ENCODE results near the gene WDR81.
"Not testable (repeated sequence)": the region's sequence is repeated elsewhere in the genome, so short reads cannot be mapped to it uniquely, and the experiment has no call there.

WDR81 gene

DNA sequence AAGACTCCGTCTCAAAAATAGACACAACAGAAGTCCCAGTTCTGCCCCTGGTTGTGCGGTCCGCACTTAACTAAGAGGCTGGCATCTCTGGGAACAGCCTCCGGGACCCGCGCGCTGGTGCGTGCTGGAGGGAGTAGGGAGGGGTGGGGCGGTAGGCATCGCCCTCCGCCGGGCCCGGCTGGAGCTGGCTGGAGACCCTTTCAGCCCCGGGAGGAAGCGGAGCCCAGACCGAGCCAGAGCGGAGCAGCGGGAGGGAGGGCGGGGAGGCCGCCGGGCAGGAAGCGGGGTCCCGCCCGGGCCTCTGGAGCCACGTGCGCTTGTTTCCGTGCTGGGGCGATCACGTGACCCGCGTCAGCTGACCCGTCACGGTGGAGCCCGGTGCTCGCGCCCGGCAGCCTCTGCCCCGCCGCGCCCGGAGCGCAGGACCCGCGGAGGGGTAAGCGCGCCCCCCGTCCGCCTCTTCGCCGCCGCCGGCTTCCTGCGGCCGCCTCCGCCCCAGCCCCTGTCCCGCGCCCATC is at the start of gene WDR81:
Gene WDR81 (plus strand): TSS at position 354 of the 518 bp plus-strand sequence. CDS start 256 bp downstream, outside the sequence.
- DNase-seq: peak; percentile 19 to 69

DNA sequence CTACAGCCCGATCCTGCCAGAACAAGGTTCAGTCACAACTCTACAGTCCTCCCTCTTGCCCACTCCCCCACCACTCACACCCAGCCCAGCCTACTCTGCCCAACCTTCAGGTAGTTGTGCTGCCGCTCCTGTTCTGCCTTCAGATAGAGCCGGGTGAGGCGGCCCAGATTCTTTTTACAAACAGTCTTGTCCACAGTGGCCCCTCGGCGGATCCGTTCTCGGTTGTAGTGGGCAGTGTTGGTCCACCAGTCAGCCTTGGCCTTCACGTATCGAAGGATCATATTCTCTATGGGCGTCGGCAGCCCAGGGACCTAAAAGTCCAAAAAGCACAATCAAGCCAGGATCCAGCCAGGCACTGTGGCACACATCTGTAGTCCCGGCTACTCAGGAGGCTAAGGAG is 48.1 kb upstream of the WDR81 start:
- no peak for DNase-seq

DNA sequence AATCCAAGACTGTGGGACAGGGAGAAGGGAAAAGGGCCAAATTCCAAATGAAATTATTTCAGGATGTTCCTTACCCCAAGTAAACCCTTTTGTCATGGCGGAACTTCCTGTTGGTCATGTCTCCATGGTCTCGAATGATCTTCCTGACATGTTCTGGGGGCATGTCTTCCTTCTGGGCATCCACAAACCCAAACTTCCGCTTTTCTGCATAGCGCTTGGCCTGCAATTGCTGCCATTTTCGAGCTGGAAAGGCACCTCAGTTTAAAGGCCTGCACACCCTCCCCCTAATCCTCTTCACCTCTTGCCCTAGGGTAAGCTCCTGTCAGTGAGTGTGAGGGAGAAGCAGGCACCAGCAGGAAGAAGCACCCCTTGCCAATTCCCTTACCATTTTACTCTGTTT is 41.0 kb upstream of the WDR81 start:
- DNase-seq: no peak

DNA sequence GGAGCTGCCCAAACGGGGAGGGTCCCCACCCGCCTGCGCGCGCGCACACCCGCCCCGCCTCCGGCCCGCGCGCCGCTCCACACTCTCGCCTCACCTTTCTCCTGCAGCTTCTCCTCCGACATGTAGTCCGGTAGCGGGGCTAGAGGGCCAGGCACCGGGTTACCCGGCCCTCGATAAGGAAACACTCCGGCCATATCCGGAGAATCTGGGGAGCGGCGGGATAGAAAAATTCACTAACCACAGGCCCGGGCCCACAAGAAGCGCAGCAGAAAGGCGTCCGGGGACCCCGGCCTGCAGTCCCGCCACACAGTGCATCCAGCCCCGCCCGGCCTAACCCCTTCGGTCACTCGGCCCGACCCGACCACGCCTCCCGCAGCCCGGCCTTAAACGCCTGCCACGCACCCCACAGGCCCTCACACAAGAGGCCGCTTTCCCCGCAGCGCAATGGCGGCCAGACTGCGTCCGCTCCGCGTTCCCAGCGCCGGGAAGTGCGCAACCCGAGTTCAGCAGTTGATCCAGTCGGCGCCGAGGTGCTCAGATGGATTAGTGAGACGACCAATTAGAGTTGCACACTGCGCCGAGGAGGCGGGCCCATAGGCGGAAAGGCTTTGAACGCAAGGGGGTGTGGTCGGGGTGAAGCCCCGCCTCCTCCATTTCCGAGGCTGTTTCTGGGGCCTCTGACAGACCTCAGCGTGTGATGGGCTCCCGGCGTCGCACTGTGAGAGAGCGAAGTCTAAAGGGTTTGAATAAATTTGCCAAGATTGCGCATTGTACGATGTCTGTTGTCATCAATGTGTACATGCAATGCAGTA is 39.9 kb upstream of the WDR81 start, which contains the start of gene PRPF8:
Gene PRPF8 (minus strand): TSS at position 490 of the 812 bp plus-strand sequence. CDS start 296 bp downstream, at position 194.
- DNase-seq: peak; percentile 91 to 97

GRCh38 chr17:1686086-1686485 is 38.4 kb upstream of the WDR81 start:
- no peak for DNase-seq

- not testable (repeated sequence) for DNase-seq
These were observed 36.1 kb upstream of the WDR81 start for GRCh38 chr17:1688405-1688804.

DNA sequence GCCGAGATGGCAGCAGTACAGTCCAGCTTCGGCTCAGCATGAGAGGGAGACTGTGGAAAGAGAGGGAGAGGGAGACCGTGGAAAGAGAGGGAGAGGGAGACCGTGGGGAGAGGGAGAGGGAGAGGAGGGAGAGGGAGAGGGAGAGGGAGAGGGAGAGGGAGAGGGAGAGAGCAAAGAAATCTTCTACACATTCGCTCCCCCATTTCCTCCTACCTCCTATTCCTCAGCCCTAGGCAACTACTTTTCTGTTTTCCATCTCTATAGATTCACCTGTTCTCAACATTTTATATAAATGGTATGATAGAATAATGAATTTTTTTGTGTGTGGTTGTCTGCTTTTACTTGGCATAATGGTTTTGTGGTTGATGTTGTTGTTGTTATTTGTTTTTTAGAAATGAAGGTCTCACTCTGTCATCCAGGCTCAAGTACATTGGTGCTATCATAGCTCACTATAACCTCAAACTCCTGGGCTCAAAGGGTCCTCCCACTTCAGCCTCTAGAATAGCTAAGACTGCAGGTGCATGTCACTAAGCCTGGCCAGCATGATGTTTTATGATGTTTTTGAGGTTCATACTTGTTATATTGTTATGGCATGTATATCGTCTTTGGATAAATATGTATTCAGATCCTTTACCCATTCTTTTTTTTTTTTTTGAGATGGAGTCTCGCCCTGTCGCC is 33.8 kb upstream of the WDR81 start:
- no peak for DNase-seq

DNA sequence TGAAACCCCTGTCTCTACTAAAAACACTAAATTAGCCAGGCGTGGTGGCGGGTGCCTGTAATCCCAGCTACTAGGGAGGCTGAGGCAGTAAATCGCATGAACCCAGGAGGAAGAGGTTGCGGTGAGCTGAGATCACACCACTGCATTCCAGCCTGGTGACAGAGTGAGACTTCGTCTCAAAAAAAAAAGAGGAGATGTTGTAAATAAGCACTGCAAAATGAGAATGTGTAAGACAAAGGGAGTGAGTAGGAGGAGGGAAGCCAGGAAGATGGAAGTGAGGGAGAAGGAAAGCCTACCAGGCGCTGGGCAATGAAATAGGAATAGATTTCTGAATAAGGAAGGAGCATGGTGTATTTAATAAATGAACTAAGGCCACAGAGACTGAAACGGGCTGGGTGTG is 31.2 kb upstream of the WDR81 start:
- no peak for DNase-seq

DNA sequence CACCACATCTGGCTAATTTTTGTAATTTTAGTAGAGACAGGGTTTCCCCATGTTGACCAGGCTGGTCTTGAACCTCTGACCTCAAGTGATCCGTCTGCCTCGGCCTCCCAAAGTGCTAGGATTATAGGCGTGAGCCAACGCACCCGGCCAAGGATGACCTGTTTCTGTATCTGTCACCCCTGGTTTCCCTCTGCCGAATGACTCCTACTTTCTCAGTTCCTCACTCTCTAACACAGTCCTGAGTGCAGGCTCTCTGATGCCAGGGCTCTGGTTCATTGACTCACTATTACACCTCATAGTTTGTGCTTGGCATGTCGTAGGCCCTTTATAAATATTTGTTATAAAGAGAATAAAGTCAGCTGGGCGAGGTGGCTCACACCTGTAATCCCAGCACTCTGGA is 29.1 kb upstream of the WDR81 start:
- DNase-seq: no peak

GRCh38 chr17:1697681-1698080 is 26.8 kb upstream of the WDR81 start:
- no peak for DNase-seq

DNA sequence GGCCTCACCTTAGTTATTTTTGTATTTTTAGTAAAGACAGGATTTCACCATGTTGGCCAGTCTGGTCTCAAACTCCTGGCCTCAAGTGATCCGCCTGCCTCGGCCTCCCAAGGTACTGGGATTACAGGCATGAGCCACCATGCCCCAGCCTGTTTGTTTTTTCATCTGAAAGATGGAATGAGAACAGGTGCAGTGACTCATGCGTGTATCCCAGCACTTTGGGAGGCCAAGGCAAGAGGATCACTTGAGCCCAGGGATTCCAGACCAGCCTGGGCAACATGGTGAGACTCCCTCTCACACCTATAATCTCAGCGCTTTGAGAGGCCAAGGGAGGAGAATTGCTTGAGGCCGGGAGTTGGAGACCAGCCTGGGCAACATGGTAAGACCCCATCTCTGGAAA is 24.6 kb upstream of the WDR81 start:
- not testable (repeated sequence) for DNase-seq

- no peak for DNase-seq
These were observed 21.4 kb upstream of the WDR81 start for GRCh38 chr17:1703063-1703462.

GRCh38 chr17:1705004-1705403 is 19.5 kb upstream of the WDR81 start:
- DNase-seq: no peak

- DNase-seq: no peak
These were observed 17.4 kb upstream of the WDR81 start for GRCh38 chr17:1707107-1707506.

DNA sequence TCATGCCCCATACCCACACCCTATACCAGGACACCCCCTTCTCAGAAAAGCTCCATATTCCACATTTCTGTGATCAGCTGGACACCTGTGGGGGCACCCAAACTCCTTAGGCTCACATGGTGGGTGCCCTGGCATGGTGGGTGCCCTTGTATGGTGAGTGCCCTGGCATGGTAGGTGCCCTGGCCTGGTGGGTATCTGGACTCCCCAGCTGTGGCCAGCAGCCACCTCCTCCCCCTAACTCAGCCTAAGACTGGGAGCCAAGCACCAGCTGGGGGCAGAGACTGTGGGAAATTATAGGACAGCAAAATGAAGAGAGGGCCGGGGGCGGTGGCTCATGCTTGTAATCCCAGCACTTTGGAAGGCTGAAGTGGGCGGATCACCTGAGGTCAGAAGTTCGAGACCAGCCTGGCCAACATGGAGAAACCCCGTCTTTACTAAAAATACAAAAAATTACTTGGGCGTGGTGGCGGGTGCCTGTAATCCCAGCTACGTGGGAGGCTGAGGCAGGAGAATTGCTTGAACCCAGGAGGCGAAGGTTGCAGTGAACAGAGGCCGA is 15.6 kb upstream of the WDR81 start:
- DNase-seq: not testable (repeated sequence)

DNA sequence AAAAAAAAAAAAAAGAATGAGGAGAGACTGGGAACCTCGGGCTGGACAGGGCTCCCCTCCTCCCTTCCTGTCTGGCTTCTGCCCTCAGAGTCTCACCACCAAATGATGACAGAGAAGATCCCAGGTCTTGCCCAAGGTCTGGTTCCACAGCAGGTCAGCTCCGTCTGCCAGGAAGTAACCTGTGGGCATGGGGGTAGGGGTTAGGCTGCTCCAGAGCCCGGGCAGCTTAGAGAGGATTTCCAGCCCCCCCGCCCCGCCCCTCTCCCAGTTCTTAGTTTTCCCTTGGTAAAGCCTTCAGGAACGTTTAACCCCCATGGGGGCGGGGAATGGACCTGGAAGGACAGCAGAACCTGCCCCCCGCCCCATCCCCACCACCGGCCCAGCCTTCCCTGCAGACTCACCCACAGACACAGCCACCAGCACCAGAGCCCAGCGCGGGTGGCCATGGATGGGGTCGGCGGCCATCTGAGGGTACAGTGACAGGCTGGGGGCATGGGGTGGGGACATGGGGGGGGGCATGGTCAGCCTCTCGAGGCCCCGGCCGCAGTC is 15.0 kb upstream of the WDR81 start:
- no peak for DNase-seq

DNA sequence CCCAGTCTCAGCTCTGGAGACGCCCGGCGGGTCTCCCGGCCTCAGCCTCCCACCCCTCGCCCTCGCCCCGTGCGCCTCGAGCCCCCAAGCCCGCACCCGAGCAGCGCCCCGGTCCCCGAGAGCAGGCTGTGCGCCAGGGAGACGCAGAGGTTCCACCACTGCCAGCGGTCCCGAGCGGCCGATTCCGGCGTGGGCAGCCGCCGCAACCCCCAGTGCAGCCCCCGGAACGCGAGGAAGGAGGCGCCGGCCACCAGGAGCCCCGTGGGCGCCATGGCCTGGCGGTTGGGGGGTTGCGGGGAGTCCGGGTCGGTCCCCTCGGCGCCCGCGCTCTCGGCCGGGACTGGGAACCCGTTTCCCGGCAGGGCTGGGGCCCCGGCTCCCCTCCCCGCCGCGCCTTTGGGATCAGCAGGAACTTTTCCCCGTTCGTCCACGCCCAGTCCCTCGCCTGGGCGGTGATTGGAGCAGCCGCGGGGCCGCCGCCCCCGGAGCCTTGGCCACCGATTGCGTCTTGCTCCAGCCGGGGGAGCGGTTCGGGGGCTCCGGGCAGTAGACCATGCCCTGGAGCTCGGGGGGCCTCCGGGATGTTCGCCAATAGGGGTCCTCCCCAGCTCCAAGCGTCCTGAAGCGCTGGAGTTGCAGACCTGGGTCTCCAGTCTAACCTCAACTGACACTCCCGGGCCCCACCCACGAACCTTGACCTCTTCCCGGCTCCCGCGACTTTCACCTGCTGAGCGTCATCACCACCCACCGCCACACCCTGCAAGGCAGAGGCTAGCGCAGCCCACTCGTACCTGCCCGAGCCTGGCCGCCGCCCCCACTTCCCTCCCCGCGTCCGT is 14.3 kb upstream of the WDR81 start, which contains the start of gene TLCD2:
Gene TLCD2 (minus strand): TSS at position 407 of the 836 bp plus-strand sequence. CDS start 135 bp downstream, at position 272.
- DNase-seq: peak in 1 of 2 experiments; percentile 19

DNA sequence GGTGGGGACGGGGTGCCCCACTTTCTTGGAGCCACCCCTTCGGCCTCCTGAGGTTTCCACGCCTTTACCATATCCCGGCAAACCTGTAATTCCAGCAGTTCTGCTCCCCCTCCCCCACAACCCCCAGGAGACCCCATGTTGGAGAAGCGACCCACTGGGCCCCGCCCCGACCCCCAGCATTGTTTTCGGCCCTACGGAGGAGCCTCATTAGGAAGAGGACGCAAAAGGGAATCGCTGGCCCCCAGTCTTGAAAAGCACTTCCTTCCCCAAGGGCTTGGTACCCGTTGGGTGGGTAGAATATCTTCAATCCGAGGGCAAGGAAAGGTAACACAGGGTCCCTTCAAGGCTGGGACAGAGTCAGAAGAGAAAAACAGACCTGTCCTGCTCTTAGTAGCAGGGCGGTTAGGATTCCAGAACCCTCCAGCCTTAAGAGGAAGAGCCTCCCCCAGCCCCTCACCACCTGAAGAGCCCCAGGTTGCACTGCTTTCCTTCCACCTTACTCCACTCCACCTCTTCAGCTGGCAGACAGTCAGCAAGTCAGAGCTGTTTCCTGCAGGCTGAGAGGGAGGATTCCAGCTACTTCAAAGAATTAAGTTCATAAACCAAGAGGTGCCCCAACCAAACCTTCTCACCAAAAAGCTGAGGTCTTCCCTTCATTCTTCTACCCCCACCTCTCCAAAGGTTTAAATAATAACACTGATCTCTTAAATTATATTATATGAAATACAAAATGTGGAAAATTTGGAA is 13.5 kb upstream of the WDR81 start:
- no peak for DNase-seq

DNA sequence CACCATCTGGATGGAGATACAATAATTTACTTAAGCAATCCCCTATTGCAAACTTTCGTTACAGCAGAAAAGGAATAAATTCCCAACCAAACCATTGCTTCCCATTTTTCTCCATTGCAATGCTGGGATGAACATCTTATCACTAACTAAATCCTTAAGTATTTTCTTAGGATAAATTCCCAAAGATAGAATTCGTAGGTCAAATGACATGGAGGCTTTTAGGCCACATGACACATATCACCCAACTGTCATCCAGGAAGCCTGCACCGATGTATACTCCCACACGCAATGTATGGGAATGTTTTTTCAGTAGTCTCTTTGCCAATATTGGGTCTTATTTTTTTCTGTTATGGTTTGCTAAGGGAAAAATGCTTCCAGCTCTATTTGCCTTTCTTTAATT is 12.7 kb upstream of the WDR81 start:
- no peak for DNase-seq

DNA sequence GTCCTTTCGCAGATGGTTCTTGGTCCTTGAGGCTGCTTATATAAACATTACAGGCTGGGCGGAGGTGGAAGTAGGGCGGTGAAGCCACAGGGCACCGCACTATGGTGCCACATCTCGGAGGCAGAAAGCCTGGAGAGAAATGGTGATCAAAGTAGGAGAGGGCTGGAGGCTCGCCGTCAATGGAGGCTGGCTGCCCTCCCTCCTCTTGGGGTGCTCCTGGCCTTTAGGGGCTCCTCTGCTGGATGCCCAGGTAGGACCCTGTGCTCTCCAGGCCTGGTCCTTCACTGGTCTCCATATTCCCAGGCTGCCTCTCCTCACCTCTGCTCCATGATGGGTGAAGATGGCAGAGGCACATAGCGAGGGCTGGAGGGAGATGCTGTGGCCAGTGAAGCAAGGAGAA is 12.2 kb upstream of the WDR81 start:
- DNase-seq: no peak

DNA sequence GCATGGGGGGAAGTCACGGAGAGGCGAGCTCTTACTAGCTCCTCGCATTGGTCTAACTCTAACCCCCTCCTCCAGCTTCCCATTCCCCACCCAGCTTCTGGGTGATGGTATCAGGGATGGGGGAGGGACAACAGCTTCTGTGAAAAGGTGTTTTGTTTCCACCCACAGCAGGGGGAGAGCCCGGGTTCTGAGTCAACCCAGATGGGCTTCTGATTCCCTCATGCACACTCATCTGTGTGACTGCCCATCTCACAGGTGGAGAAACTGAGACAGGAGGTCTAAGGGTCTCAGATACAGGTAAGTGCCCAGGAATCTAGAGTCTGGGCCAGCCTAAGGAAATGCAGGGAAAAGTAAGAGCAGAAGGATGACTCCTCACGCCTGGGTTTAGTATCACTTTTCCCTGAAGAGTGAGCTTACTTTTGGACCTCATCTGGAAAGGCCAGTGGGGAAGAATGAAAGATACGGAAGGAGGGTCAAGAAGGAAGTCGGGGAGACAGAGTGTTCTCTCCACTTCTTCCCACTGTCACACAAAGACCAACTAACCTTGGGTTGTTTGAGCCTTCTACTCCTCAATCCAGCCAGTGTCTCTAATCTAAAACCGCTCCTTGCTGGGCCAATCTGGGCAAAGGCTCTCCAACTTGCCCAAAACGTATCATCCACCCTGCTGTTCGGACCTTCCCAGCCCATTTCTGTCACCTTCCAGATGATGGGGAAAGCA is 11.2 kb upstream of the WDR81 start:
- DNase-seq: no peak
